ENCODE data around the gene MSMO1. TPM values are rescaled to one million over a fixed set of nuclear protein-coding genes. Genes with fewer than 3 reads are reported as not detected.

MSMO1 gene
- total RNA-seq, 1 experiment from 2014 or later = 80.4 TPM

- TF ChIP-seq, protein P1, sequence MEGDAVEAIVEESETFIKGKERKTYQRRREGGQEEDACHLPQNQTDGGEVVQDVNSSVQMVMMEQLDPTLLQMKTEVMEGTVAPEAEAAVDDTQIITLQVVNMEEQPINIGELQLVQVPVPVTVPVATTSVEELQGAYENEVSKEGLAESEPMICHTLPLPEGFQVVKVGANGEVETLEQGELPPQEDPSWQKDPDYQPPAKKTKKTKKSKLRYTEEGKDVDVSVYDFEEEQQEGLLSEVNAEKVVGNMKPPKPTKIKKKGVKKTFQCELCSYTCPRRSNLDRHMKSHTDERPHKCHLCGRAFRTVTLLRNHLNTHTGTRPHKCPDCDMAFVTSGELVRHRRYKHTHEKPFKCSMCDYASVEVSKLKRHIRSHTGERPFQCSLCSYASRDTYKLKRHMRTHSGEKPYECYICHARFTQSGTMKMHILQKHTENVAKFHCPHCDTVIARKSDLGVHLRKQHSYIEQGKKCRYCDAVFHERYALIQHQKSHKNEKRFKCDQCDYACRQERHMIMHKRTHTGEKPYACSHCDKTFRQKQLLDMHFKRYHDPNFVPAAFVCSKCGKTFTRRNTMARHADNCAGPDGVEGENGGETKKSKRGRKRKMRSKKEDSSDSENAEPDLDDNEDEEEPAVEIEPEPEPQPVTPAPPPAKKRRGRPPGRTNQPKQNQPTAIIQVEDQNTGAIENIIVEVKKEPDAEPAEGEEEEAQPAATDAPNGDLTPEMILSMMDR (IDR thresholded peaks at IDR 0.05; ENCODE audit: unreplicated experiment) = no peak
- BruUV-seq (replicated peaks) = no TSS peak
- H3K27me3 Mint-ChIP-seq (ENCODE audit: insufficient read depth, unreplicated experiment) = no peaks in the 10 kb centered on the region
- H3K27ac Mint-ChIP-seq (ENCODE audit: low read depth, unreplicated experiment) = no peak overlapping the region
- H3K9me3 Mint-ChIP-seq (ENCODE audit: unreplicated experiment) = no peaks in the 10 kb centered on the region
- intact Hi-C loops (cut with micrococcal nuclease) = no loop called here
- peaks cover 13% of the 10 kb centered on the region for H3K4me1 Mint-ChIP-seq (ENCODE audit: insufficient read depth, unreplicated experiment)
- no peak overlapping the region for H3K4me3 Mint-ChIP-seq (ENCODE audit: unreplicated experiment)
- ChIA-PET CTCF (no interaction called here), POLR2A (interaction anchor here (1.2 to 3.2 kb wide), 3 partner anchors 23 to 94 kb away, joined by 3 to 15 read pairs (median 9); partner anchors contain the start of gene MSMO1)
- no peak for DNase-seq (ENCODE audit: unreplicated experiment)
- peaks cover 37% of the 10 kb centered on the region for H3K36me3 Mint-ChIP-seq (ENCODE audit: insufficient read depth, unreplicated experiment)
Measured at GRCh38 chr4:165302658-165303057, 24.8 kb upstream of the MSMO1 start.

DNA sequence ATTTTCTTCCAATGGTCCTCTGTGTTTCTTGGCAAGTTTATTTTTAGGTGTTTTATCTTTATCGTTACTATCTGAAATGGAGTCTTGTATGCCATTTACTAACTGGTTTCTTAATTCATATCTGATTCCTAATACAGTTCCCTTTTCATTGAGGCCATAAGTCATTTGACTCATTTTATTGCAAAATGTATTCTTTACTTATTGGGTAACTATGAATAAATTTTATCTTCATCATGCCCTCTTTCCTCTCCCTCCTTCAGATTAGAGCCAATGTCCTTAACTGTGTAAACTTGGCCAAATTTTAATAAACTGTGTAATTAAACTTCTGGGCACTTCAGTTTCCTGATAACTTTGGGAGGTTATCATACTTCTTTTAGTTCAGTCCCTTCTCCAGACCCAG lies 19.3 kb upstream of the MSMO1 start:
- peak; percentile 43 for DNase-seq (ENCODE audit: unreplicated experiment)
- TF ChIP-seq, protein P1 (IDR thresholded peaks at IDR 0.05; ENCODE audit: unreplicated experiment) = no peak
- H3K27me3 Mint-ChIP-seq (ENCODE audit: insufficient read depth, unreplicated experiment) = no peaks in the 10 kb centered on the region
- no TSS peak for BruUV-seq (replicated peaks)
- POLR2A ChIA-PET = interaction anchor here (0.6 to 9.2 kb wide), 2 partner anchors 17 to 195 kb away, joined by 3 to 112 read pairs; partner anchors contain the start of genes MSMO1 and TMEM192
- no peak overlapping the region for H3K4me3 Mint-ChIP-seq (ENCODE audit: unreplicated experiment)
- intact Hi-C loops (cut with micrococcal nuclease) = no loop called here
- H3K36me3 Mint-ChIP-seq (ENCODE audit: insufficient read depth, unreplicated experiment) = peaks cover 43% of the 10 kb centered on the region
- H3K4me1 Mint-ChIP-seq (ENCODE audit: insufficient read depth, unreplicated experiment) = peaks cover 37% of the 10 kb centered on the region
- no peaks in the 10 kb centered on the region for H3K9me3 Mint-ChIP-seq (ENCODE audit: unreplicated experiment)
- CTCF ChIA-PET = no interaction called here
- H3K27ac Mint-ChIP-seq (ENCODE audit: low read depth, unreplicated experiment) = peak overlapping the region; percentile 54

GRCh38 chr4:165308606-165309005 lies 18.9 kb upstream of the MSMO1 start:
- DNase-seq (ENCODE audit: unreplicated experiment) = no peak
- H3K9me3 Mint-ChIP-seq (ENCODE audit: unreplicated experiment) = no peaks in the 10 kb centered on the region
- H3K27ac Mint-ChIP-seq (ENCODE audit: low read depth, unreplicated experiment) = peak overlapping the region; percentile 54
- intact Hi-C loops (cut with micrococcal nuclease) = no loop called here
- BruUV-seq (replicated peaks) = no TSS peak
- H3K36me3 Mint-ChIP-seq (ENCODE audit: insufficient read depth, unreplicated experiment) = peaks cover 43% of the 10 kb centered on the region
- H3K4me1 Mint-ChIP-seq (ENCODE audit: insufficient read depth, unreplicated experiment) = peaks cover 37% of the 10 kb centered on the region
- ChIA-PET POLR2A (interaction anchor here (0.6 to 9.2 kb wide), 6 partner anchors 17 to 196 kb away, joined by 3 to 112 read pairs (median 3); partner anchors contain the start of genes MSMO1 and TMEM192), CTCF (interaction anchor here (0.6 to 1.8 kb wide), 2 partner anchors 81 to 178 kb away, joined by 4 to 8 read pairs; no protein-coding TSS in a partner anchor)
- TF ChIP-seq, protein P1 (IDR thresholded peaks at IDR 0.05; ENCODE audit: unreplicated experiment) = no peak
- no peaks in the 10 kb centered on the region for H3K27me3 Mint-ChIP-seq (ENCODE audit: insufficient read depth, unreplicated experiment)
- H3K4me3 Mint-ChIP-seq (ENCODE audit: unreplicated experiment) = no peak overlapping the region

DNA sequence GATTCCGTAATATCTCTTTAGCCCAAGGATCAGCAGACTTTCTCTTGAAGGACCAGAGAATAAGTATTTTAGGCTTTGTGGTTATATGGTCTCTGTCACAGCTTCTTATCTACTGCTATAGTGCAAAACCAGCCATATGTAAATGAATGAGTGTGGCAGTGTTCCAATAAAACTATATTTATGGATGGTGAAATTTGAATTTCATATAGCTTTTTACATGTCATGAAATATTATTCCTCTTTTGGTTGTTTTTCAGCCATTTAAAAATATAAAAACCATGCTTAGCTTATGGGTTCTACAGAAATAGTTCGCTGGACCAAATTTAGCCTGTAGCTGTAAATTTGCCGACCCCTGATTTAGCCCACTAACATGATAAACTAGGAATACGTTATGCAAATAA lies 18.0 kb upstream of the MSMO1 start:
- Mint-ChIP-seq H3K27me3 (ENCODE audit: insufficient read depth, unreplicated experiment) (no peaks in the 10 kb centered on the region), H3K27ac (ENCODE audit: low read depth, unreplicated experiment) (no peak overlapping the region), H3K4me1 (ENCODE audit: insufficient read depth, unreplicated experiment) (peaks cover 37% of the 10 kb centered on the region), H3K36me3 (ENCODE audit: insufficient read depth, unreplicated experiment) (peaks cover 46% of the 10 kb centered on the region), H3K9me3 (ENCODE audit: unreplicated experiment) (no peaks in the 10 kb centered on the region), H3K4me3 (ENCODE audit: unreplicated experiment) (no peak overlapping the region)
- POLR2A ChIA-PET = interaction anchor here (0.6 to 9.2 kb wide), 7 partner anchors 16 to 197 kb away, joined by 3 to 112 read pairs (median 3); partner anchors contain the start of gene MSMO1
- no peak for DNase-seq (ENCODE audit: unreplicated experiment)
- intact Hi-C loops (cut with micrococcal nuclease) = no loop called here
- TF ChIP-seq, protein P1 (IDR thresholded peaks at IDR 0.05; ENCODE audit: unreplicated experiment) = no peak
- CTCF ChIA-PET = interaction anchor here (0.6 to 1.8 kb wide), 5 partner anchors 20 to 212 kb away, joined by 3 to 8 read pairs (median 3); no protein-coding TSS in a partner anchor
- BruUV-seq (replicated peaks) = no TSS peak

Measured in MCF 10A (cell line).